ENCODE measurements around the gene NUCB1.
A peak's percentile ranks its signal among the peaks of the same experiment; 100 is the strongest.

The NUCB1 gene

DNA sequence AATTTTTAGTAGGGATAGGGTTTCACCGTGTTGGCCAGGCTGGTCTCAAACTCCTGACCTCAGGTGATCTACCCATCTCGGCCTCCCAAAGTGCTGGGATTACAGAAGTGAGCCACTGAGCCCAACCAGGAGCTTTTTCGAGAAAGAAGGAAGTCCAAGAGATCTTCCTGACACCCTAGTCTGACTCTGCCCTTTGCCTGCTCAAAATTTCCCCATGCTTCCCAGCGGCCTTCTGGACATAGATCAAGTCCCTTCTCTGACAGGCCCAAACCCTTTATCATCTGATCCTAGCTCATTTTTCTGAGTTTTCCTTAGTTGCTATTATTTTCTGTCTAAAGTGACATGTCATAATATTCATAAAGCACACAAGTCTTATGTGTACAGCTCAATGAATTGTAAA lies 53.0 kb downstream of the NUCB1 start:
- Histone ChIP-seq H3K36me3 (replicated peaks; ENCODE audit: low read depth, low read length) (peaks cover 8% of the 10 kb centered on the region), H2AFZ (ENCODE audit: low read depth, low read length) (0 out of 2 replicates have a peak overlapping the region, but pooled peaks have one; percentile 2), H3K4me1 (ENCODE audit: low read length) (peaks cover 13% of the 10 kb centered on the region), H4K20me1 (ENCODE audit: insufficient read depth, low read length) (no peaks in the 10 kb centered on the region), H3K4me3 (ENCODE audit: low read length) (no peak overlapping the region), H3K9me3 (ENCODE audit: insufficient read depth, low read length) (no peaks in the 10 kb centered on the region), H3K9ac (ENCODE audit: low read length) (no peak overlapping the region), H3K79me2 (ENCODE audit: low read length) (peaks cover 17% of the 10 kb centered on the region), H3K27me3 (ENCODE audit: low read depth, low read length) (no peaks in the 10 kb centered on the region), H3K27ac (ENCODE audit: low read length) (no peak overlapping the region), H3K4me2 (ENCODE audit: low read length) (no peak overlapping the region)
- no peak for TF ChIP-seq EZH2phosphoT487 (IDR thresholded peaks at IDR 0.05; ENCODE audit: low read depth)
- TF ChIP-seq, protein P1, sequence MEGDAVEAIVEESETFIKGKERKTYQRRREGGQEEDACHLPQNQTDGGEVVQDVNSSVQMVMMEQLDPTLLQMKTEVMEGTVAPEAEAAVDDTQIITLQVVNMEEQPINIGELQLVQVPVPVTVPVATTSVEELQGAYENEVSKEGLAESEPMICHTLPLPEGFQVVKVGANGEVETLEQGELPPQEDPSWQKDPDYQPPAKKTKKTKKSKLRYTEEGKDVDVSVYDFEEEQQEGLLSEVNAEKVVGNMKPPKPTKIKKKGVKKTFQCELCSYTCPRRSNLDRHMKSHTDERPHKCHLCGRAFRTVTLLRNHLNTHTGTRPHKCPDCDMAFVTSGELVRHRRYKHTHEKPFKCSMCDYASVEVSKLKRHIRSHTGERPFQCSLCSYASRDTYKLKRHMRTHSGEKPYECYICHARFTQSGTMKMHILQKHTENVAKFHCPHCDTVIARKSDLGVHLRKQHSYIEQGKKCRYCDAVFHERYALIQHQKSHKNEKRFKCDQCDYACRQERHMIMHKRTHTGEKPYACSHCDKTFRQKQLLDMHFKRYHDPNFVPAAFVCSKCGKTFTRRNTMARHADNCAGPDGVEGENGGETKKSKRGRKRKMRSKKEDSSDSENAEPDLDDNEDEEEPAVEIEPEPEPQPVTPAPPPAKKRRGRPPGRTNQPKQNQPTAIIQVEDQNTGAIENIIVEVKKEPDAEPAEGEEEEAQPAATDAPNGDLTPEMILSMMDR (IDR thresholded peaks at IDR 0.05; ENCODE audit: low read depth, low read length): no peak

DNA sequence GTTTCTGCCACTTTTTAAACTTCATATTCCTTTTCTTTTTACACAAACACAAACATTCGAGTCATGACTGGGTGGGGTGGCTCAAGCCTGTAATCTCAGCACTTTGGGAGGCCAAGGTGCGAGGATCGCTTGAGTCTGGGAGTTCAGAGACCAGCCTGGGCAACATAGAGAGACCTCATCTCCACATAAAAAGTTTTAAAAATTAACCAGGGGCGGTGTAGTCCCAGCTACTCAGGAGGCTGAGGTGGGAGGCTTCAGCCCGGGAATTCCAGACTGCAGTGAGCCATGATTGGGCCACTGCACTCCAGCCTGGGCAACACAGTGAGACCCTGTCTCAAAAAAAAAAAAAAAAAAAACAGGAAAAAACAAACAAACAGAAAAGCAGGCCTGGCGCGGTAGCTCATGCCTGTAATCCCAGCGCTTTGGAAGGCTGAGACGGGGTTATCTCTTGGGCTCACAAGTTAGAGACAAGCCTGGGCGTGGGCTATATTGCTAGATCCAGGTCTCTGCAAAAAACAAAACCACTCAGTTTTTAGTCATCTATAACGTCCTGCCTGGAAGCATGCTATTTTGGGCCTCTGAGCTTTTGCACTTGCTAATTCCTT lies 54.0 kb downstream of the NUCB1 start:
- peak overlapping the region; percentile 68 for H3K9ac ChIP-seq (ENCODE audit: low read length)
- H3K36me3 ChIP-seq (replicated peaks; ENCODE audit: low read depth, low read length): peaks cover 8% of the 10 kb centered on the region
- H3K9me3 ChIP-seq (ENCODE audit: insufficient read depth, low read length): no peaks in the 10 kb centered on the region
- H4K20me1 ChIP-seq (ENCODE audit: insufficient read depth, low read length): no peaks in the 10 kb centered on the region
- H3K79me2 ChIP-seq (ENCODE audit: low read length): peaks cover 17% of the 10 kb centered on the region
- H3K4me2 ChIP-seq (ENCODE audit: low read length): peak overlapping the region; percentile 89
- H3K4me1 ChIP-seq (ENCODE audit: low read length): peaks cover 13% of the 10 kb centered on the region
- peak overlapping the region; percentile 97 for H2AFZ ChIP-seq (ENCODE audit: low read depth, low read length)
- TF ChIP-seq EZH2phosphoT487 (IDR thresholded peaks at IDR 0.05; ENCODE audit: low read depth): no peak
- TF ChIP-seq, protein P1 (IDR thresholded peaks at IDR 0.05; ENCODE audit: low read depth, low read length): no peak
- H3K27ac ChIP-seq (ENCODE audit: low read length): peak overlapping the region; percentile 45
- no peaks in the 10 kb centered on the region for H3K27me3 ChIP-seq (ENCODE audit: low read depth, low read length)
- H3K4me3 ChIP-seq (ENCODE audit: low read length): peak overlapping the region; percentile 85

DNA sequence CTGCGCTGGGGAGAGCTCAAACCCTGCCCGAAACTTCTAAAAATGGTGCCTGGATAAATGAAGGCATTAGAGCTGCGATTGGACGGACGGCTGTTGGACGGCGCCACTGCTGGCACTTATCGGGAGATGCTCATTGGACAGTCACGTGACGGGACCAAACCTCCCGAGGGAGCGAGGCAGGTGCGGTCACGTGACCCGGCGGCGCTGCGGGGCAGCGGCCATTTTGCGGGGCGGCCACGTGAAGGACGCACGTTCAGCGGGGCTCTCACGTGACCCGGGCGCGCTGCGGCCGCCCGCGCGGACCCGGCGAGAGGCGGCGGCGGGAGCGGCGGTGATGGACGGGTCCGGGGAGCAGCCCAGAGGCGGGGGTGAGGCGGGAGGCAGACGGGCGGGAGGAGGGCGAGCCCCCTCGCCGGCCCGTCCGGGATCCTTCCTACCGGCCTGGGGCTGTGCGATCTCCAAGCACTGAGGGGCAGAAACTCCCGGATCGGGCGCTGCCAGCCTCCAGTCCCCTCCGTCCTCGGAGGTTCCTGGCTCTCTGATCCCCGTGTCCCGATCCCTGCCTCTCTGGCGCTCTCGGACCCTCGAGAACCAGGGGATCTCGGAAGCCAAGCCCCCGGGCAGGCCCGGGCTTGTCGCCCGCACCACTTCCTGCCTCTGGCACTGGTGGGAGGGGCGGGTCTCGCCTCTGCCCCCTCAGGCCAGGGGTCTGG lies 54.6 kb downstream of the NUCB1 start, which contains the start of gene BAX:
BAX (plus strand) TSS at position 281 of the 713 bp plus-strand sequence; CDS start at position 335, 54 bp downstream.
- H4K20me1 ChIP-seq (ENCODE audit: insufficient read depth, low read length): no peaks in the 10 kb centered on the region
- no peak for TF ChIP-seq EZH2phosphoT487 (IDR thresholded peaks at IDR 0.05; ENCODE audit: low read depth)
- TF ChIP-seq, protein P1 (IDR thresholded peaks at IDR 0.05; ENCODE audit: low read depth, low read length): peak; percentile 25; the same call in 1 of the 2 replicates
- H3K4me3 ChIP-seq (ENCODE audit: low read length): peak within 1 kb of the TSS; percentile 85
- H3K4me2 ChIP-seq (ENCODE audit: low read length): peak within 1 kb of the TSS; percentile 89
- H2AFZ ChIP-seq (ENCODE audit: low read depth, low read length): peak within 1 kb of the TSS; percentile 97
- peaks cover 13% of the 10 kb centered on the region for H3K4me1 ChIP-seq (ENCODE audit: low read length)
- H3K9me3 ChIP-seq (ENCODE audit: insufficient read depth, low read length): no peaks in the 10 kb centered on the region
- H3K9ac ChIP-seq (ENCODE audit: low read length): peak within 1 kb of the TSS; percentile 83
- H3K79me2 ChIP-seq (ENCODE audit: low read length): peaks cover 17% of the 10 kb centered on the region
- H3K36me3 ChIP-seq (replicated peaks; ENCODE audit: low read depth, low read length): peaks cover 8% of the 10 kb centered on the region
- H3K27ac ChIP-seq (ENCODE audit: low read length): peak within 1 kb of the TSS; percentile 59
- no peaks in the 10 kb centered on the region for H3K27me3 ChIP-seq (ENCODE audit: low read depth, low read length)

DNA sequence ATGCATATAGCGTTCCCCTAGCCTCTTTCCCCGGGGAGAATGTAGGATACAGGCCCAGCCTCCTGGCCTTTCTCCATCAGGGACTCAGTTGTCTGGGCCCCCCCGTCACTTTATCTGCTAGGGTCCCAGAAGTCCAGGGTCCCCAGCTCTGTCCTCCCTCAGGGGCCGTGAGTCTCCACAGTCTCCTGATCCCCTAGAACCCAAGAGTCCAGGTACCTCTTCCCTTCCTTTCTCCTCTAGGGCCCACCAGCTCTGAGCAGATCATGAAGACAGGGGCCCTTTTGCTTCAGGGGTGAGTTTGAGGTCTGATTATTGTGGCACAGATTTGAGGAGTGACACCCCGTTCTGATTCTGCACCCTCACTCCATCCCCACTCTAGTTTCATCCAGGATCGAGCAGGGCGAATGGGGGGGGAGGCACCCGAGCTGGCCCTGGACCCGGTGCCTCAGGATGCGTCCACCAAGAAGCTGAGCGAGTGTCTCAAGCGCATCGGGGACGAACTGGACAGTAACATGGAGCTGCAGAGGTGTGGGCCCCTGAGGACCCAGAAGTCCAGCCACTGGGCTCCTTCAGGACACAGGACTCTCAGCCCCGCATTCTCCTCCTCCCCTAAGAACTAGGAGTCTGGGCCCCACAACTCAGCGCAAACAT lies 55.3 kb downstream of the NUCB1 start:
- Histone ChIP-seq H3K4me2 (ENCODE audit: low read length) (peak overlapping the region; percentile 76), H3K36me3 (replicated peaks; ENCODE audit: low read depth, low read length) (peaks cover 8% of the 10 kb centered on the region), H4K20me1 (ENCODE audit: insufficient read depth, low read length) (no peaks in the 10 kb centered on the region), H3K27me3 (ENCODE audit: low read depth, low read length) (no peaks in the 10 kb centered on the region), H3K9me3 (ENCODE audit: insufficient read depth, low read length) (no peaks in the 10 kb centered on the region), H3K4me3 (ENCODE audit: low read length) (peak overlapping the region; percentile 85), H3K4me1 (ENCODE audit: low read length) (peaks cover 13% of the 10 kb centered on the region), H3K9ac (ENCODE audit: low read length) (peak overlapping the region; percentile 83), H3K27ac (ENCODE audit: low read length) (peak overlapping the region; percentile 59), H3K79me2 (ENCODE audit: low read length) (peaks cover 17% of the 10 kb centered on the region), H2AFZ (ENCODE audit: low read depth, low read length) (no peak overlapping the region)
- TF ChIP-seq, protein P1 (IDR thresholded peaks at IDR 0.05; ENCODE audit: low read depth, low read length): no peak
- no peak for TF ChIP-seq EZH2phosphoT487 (IDR thresholded peaks at IDR 0.05; ENCODE audit: low read depth)
